ENCODE measurements around the gene TCAIM.

Gene TCAIM

GRCh38 chr3:44338010-44338827, at the start of gene TCAIM:
TCAIM (plus strand) TSS chr3:44338766; CDS start chr3:44354783, 16,017 bp downstream.
- DNase-seq (ENCODE audit: low read depth in 2 of 2) = peak; percentile 97 to 99

GRCh38 chr3:44289882-44290462, 48.6 kb upstream of the TCAIM start:
- no peak for DNase-seq (ENCODE audit: low read depth in 2 of 2)

- no peak for DNase-seq (ENCODE audit: low read depth in 2 of 2)
Observed at GRCh38 chr3:44292276-44292675, 46.3 kb upstream of the TCAIM start.

GRCh38 chr3:44292947-44293346, 45.6 kb upstream of the TCAIM start:
- no peak for DNase-seq (ENCODE audit: low read depth in 2 of 2)

- DNase-seq (ENCODE audit: low read depth in 2 of 2) = no peak
Observed at GRCh38 chr3:44297255-44297654, 41.3 kb upstream of the TCAIM start.

- no peak for DNase-seq (ENCODE audit: low read depth in 2 of 2)
Observed at GRCh38 chr3:44301746-44302145, 36.8 kb upstream of the TCAIM start.

GRCh38 chr3:44309500-44309899, 29.1 kb upstream of the TCAIM start:
- DNase-seq (ENCODE audit: low read depth in 2 of 2) = no peak

- no peak for DNase-seq (ENCODE audit: low read depth in 2 of 2)
Observed at GRCh38 chr3:44318891-44319311, 19.7 kb upstream of the TCAIM start.

- DNase-seq (ENCODE audit: low read depth in 2 of 2) = no peak
Observed at GRCh38 chr3:44321335-44321734, 17.2 kb upstream of the TCAIM start.

- peak in 1 of 2 donors; percentile 13 for DNase-seq (ENCODE audit: low read depth in 2 of 2)
Observed at GRCh38 chr3:44323341-44323955, 15.1 kb upstream of the TCAIM start.

GRCh38 chr3:44324584-44324983, 14.0 kb upstream of the TCAIM start:
- no peak for DNase-seq (ENCODE audit: low read depth in 2 of 2)

GRCh38 chr3:44326019-44326418, 12.5 kb upstream of the TCAIM start:
- DNase-seq (ENCODE audit: low read depth in 2 of 2) = no peak

GRCh38 chr3:44326515-44326914, 12.1 kb upstream of the TCAIM start:
- DNase-seq (ENCODE audit: low read depth in 2 of 2) = no peak

- DNase-seq (ENCODE audit: low read depth in 2 of 2) = no peak
Observed at GRCh38 chr3:44329946-44330345, 8.6 kb upstream of the TCAIM start.

- DNase-seq (ENCODE audit: low read depth in 2 of 2) = no peak
Observed at GRCh38 chr3:44330444-44330843, 8.1 kb upstream of the TCAIM start.

GRCh38 chr3:44334326-44334725, 4.2 kb upstream of the TCAIM start:
- no peak for DNase-seq (ENCODE audit: low read depth in 2 of 2)

GRCh38 chr3:44337248-44337785, 1.2 kb upstream of the TCAIM start:
- no peak for DNase-seq (ENCODE audit: low read depth in 2 of 2)

- no peak for DNase-seq (ENCODE audit: low read depth in 2 of 2)
Observed at GRCh38 chr3:44338828-44339127, 212 bp downstream of the TCAIM start.

GRCh38 chr3:44339181-44340057, 853 bp downstream of the TCAIM start:
- no peak for DNase-seq (ENCODE audit: low read depth in 2 of 2)

- no peak for DNase-seq (ENCODE audit: low read depth in 2 of 2)
Observed at GRCh38 chr3:44340058-44340395, 1.5 kb downstream of the TCAIM start.

GRCh38 chr3:44342176-44342790, 3.7 kb downstream of the TCAIM start:
- DNase-seq (ENCODE audit: low read depth in 2 of 2) = no peak

- DNase-seq (ENCODE audit: low read depth in 2 of 2) = no peak
Observed at GRCh38 chr3:44343421-44343820, 4.9 kb downstream of the TCAIM start.
